Mononuclear cell (primary cell): ENCODE data around the gene RAB30. TPM values are rescaled to one million over a fixed set of nuclear protein-coding genes. Genes with fewer than 3 reads are reported as not detected.

ENCODE experiments used
- H3K27me3 ChIP-seq: 2 replicates; pipeline ENCODE4 v1.6.0; 2011; ENCODE audit warnings: low read length, control low read depth; ENCODE audit not compliant: insufficient read depth
- H3K4me1 ChIP-seq: 2 replicates; pipeline ENCODE4 v1.5.1; 2011; ENCODE audit warnings: mild to moderate bottlenecking, low read length, control low read depth; ENCODE audit not compliant: insufficient read depth
- H3K4me3 ChIP-seq: 2 replicates; pipeline ENCODE4 v1.5.1; 2011; ENCODE audit warnings: mild to moderate bottlenecking, low read length, moderate library complexity
- H3K9me3 ChIP-seq: 2 replicates; pipeline ENCODE4 v1.5.1; 2011; ENCODE audit warnings: low read depth, mild to moderate bottlenecking, control low read depth, low read length
- total RNA-seq: library from RNA; depleted of rRNA; stranded (reverse); fragments of >200 nt; gene quantifications from one replicate; pipeline ENCODE4 v1.2.3, GENCODE V29; 2012

RAB30 gene, protein sequence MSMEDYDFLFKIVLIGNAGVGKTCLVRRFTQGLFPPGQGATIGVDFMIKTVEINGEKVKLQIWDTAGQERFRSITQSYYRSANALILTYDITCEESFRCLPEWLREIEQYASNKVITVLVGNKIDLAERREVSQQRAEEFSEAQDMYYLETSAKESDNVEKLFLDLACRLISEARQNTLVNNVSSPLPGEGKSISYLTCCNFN
- 104 TPM for total RNA-seq

DNA sequence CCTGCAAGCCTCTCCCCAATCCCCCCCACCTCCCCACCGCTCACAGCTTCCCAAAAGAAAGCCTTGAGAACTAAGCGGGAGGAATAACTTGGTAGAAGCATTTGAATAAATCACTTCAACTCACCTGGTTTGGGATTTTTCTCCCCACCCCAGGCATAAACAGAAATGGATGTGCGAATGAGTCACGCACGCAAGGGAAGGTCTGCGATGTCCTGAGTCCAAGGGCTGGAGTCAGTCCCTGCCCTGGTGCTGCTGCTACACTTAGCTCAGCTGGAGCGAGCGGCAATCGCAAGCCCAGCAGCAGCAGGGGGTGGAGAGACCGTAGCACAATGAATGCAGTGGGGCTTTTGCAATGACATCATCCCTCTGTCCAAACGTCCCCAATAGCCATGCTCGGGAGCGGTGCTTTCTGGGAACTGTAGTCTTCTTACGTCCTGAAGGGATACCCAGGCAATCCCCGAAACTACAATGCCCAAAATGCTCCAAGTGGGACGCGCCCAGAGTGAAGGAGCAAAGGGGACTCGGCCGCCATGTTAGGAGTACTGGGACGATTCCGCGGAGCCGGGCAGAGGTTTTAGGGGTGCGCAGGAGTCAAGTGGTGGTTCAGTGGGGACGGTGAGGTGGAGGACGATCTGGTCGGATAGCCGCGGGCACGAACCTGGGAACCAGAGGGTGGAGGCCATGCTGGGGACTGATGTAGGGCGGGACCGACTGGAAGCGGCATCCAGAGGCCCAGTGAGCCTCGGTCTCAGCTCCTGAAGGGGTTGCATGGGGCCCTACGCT lies at the start of gene RAB30:
RAB30 (minus strand) TSS at position 331 of the 783 bp plus-strand sequence. CDS start 74,581 bp downstream, outside the sequence.
- peaks cover 38% of the 10 kb centered on the region for H3K4me1 ChIP-seq
- H3K9me3 ChIP-seq: no peaks in the 10 kb centered on the region
- H3K4me3 ChIP-seq: peak within 1 kb of the TSS; percentile 81
- H3K27me3 ChIP-seq: peaks cover 23% of the 10 kb centered on the region

DNA sequence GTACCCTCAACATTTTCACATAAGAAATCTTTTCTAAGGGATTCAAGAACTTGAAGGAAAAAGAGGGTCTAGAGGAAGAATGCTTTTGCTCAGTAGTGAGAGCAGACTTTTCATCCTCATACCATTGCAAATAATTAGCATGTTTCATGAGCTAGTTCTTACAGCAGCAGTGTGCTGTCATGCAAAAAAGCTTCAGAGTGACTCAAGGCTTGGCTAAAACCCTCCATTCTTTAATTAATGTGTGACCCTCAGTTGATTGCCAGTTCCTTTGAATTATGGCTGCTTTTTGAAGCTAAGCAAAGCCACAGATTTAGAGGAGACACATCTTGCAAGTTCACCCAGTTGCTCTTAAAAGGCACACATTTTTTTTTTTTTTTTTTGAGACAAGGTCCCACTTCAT lies 48.6 kb upstream of the RAB30 start:
- H3K27me3 ChIP-seq: no peaks in the 10 kb centered on the region
- no peak overlapping the region for H3K4me3 ChIP-seq
- no peaks in the 10 kb centered on the region for H3K9me3 ChIP-seq
- H3K4me1 ChIP-seq: peaks cover 38% of the 10 kb centered on the region

DNA sequence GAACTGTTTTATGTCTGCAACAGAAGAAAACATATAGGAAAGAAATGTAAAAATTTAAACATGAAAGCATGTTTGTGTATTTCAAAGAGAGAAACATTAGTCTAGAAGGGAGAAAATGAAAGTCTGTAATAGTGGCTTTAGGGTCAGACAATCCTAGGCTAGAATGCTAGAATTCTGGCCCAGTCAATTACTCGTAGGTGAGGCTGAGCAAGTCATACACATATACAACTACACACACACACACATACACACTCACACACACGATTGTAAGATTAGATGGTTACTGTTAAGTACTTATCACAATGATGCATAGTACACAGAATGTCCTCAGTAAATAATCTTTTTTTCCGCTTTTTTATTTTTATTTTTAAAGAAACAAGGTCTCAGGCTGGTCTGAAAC lies 47.5 kb upstream of the RAB30 start:
- H3K4me1 ChIP-seq: peaks cover 38% of the 10 kb centered on the region
- no peaks in the 10 kb centered on the region for H3K9me3 ChIP-seq
- H3K27me3 ChIP-seq: no peaks in the 10 kb centered on the region
- H3K4me3 ChIP-seq: no peak overlapping the region

- Histone ChIP-seq H3K4me1 (peaks cover 38% of the 10 kb centered on the region), H3K4me3 (no peak overlapping the region), H3K27me3 (no peaks in the 10 kb centered on the region), H3K9me3 (no peaks in the 10 kb centered on the region)
Observed at GRCh38 chr11:83118814-83119213, 47.1 kb upstream of the RAB30 start.

- no peak overlapping the region for H3K4me3 ChIP-seq
- no peaks in the 10 kb centered on the region for H3K9me3 ChIP-seq
- peaks cover 29% of the 10 kb centered on the region for H3K4me1 ChIP-seq
- H3K27me3 ChIP-seq: no peaks in the 10 kb centered on the region
Observed at GRCh38 chr11:83116015-83116641, 44.4 kb upstream of the RAB30 start.

GRCh38 chr11:83115551-83115950 lies 43.9 kb upstream of the RAB30 start:
- Histone ChIP-seq H3K27me3 (no peaks in the 10 kb centered on the region), H3K4me1 (peaks cover 29% of the 10 kb centered on the region), H3K4me3 (no peak overlapping the region), H3K9me3 (no peaks in the 10 kb centered on the region)

DNA sequence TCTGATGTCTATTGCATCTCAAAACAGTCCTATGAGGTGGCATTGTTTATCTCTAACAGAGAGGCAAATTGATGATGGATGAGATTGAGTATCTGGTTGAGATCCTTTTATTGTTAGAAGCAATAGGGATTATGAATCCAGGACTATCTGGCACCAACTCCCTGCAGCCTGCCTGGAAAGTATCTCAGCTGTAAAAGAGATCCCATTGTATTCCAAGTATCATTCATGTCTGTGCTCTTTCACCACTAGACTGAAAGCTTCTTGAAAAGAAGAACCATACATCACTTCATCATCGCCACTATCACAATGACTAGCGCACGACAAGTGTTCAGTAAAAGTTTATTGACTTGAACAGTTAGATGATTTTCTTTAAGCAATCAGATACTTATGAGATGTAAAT lies 43.3 kb upstream of the RAB30 start:
- no peak overlapping the region for H3K4me3 ChIP-seq

GRCh38 chr11:83112886-83113285 lies 41.2 kb upstream of the RAB30 start:
- Histone ChIP-seq H3K27me3 (no peaks in the 10 kb centered on the region), H3K4me1 (peaks cover 22% of the 10 kb centered on the region), H3K4me3 (no peak overlapping the region), H3K9me3 (no peaks in the 10 kb centered on the region)

More for the DNA sequence above, 43.3 kb upstream of the RAB30 start:
- H3K9me3 ChIP-seq: no peaks in the 10 kb centered on the region
- peaks cover 29% of the 10 kb centered on the region for H3K4me1 ChIP-seq
- no peaks in the 10 kb centered on the region for H3K27me3 ChIP-seq

- Histone ChIP-seq H3K9me3 (no peaks in the 10 kb centered on the region), H3K4me1 (no peaks in the 10 kb centered on the region), H3K27me3 (peaks cover 3% of the 10 kb centered on the region)
Observed at GRCh38 chr11:83105168-83105567, 33.5 kb upstream of the RAB30 start.

GRCh38 chr11:83102834-83103233 lies 31.1 kb upstream of the RAB30 start:
- H3K4me3 ChIP-seq: no peak overlapping the region
- no peaks in the 10 kb centered on the region for H3K4me1 ChIP-seq
- no peaks in the 10 kb centered on the region for H3K9me3 ChIP-seq

More at GRCh38 chr11:83105168-83105567, 33.5 kb upstream of the RAB30 start:
- no peak overlapping the region for H3K4me3 ChIP-seq

DNA sequence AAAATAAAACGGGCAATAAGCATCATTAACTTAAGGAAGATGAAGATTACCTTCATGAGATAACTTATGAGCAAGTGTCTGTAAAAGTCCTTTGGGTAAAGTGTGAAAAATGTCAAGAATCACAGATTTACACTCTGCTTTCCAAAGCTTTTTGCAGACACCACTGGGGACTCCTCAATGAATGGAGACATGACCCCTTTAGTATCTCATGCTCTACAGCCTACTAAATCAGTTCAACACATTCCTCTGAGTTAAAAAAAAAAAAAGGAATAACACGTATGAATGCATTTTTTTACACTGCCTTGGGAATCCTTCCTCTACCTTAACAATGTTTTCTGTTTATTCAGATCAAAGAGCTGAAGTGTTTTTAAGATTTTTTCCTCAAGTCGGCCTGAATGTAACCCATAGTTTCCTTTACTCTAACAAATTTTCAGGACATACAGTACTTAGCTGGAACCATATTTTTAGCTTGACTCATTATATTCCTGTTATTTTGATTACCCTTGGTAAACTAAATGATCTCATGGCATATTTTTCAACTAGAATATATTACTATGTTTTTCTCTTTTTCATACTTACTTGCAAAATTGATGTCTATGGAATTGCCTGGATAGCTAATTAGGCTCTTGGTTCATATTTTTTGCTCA lies 25.9 kb upstream of the RAB30 start:
- H3K4me3 ChIP-seq: no peak overlapping the region
- no peaks in the 10 kb centered on the region for H3K9me3 ChIP-seq
- no peaks in the 10 kb centered on the region for H3K27me3 ChIP-seq
- no peaks in the 10 kb centered on the region for H3K4me1 ChIP-seq

More at GRCh38 chr11:83102834-83103233, 31.1 kb upstream of the RAB30 start:
- peaks cover 3% of the 10 kb centered on the region for H3K27me3 ChIP-seq

DNA sequence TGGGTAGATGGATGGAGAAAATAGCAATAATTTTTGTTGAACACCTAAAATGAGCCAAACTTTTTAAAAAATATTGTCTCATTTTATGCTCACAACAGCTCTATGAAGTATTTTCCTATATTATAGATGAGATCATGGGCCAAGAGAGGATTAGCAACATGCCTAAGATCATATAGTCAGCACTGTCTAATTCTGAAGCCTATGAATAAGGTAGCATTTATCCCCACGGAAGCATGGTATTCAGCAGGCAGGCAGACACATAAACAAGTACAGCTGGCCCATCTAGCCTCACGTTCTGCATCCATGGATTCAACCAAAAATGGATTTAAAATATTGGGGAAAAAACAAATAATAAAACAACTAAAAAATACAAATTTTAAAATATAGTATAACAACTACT lies 21.9 kb upstream of the RAB30 start:
- Histone ChIP-seq H3K9me3 (no peaks in the 10 kb centered on the region), H3K4me1 (no peaks in the 10 kb centered on the region), H3K27me3 (no peaks in the 10 kb centered on the region), H3K4me3 (no peak overlapping the region)

DNA sequence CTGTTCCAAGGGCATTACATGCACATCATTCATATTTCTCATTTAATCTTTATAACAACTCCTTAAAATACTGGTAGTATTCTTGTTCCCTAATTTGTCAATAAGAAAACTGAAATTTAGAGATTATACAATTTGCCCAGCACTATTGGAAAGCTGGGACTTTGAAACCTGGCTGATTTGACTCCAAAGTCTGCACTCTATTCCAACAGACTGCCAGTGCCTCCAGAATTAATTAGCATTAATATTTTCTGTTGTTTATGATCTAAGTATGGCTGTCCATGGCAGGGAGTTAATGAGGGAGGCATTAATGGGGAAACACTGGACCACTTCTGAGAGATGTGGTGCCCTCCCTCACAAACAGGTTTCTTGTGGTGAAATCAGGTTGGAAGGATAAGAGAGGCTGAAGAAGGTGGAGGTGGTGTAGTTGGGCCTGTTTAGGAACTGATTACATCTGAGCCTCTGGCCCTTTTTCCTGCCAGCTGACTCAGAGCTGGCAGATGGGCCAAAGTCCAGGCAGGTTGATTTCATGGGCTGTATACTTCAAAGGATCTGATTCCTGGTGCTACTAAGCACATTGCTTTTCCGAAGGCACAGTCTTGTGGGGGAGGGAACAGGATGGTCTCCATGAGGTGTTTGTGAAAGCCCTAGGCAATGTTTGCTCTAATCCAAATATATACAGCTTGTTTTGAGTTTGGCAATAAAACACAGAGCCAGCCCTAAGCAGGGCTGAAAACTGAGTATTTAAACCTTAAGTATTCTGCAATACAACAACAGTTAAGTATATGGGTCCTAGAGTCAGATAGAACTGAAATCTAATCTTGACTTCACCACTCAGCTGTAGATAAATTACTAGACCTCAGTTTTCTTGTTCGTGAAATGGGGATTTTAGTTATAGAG lies 21.0 kb upstream of the RAB30 start:
- no peak overlapping the region for H3K4me3 ChIP-seq

GRCh38 chr11:83088965-83089364 lies 17.3 kb upstream of the RAB30 start:
- no peaks in the 10 kb centered on the region for H3K4me1 ChIP-seq
- H3K9me3 ChIP-seq: no peaks in the 10 kb centered on the region
- H3K4me3 ChIP-seq: no peak overlapping the region
- no peaks in the 10 kb centered on the region for H3K27me3 ChIP-seq

More for the DNA sequence above, 21.0 kb upstream of the RAB30 start:
- Histone ChIP-seq H3K4me1 (no peaks in the 10 kb centered on the region), H3K27me3 (no peaks in the 10 kb centered on the region), H3K9me3 (no peaks in the 10 kb centered on the region)
